ENCODE results near the gene CNTFR.

DNA sequence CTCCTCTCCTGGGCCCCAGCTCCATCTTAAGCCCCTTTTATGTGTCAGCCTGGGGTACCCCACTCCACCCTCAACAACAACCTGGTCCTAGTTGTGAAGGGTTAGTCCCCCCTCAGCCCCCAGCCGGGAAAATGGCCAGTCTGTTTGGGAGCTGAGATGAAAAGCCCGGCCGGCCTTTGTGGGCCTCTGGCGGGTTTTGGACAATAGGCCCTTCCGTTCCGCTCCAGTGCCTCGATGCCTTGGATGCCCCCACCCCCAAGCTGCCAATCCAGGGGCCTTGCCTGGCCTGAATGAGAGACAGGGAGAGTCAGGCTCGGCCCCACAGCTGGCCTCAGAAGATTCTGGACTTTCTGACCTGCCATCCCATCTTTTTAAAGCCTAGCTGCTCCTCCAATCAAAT, 9.2 kb downstream of the CNTFR start:
- TF ChIP-seq, protein P1, sequence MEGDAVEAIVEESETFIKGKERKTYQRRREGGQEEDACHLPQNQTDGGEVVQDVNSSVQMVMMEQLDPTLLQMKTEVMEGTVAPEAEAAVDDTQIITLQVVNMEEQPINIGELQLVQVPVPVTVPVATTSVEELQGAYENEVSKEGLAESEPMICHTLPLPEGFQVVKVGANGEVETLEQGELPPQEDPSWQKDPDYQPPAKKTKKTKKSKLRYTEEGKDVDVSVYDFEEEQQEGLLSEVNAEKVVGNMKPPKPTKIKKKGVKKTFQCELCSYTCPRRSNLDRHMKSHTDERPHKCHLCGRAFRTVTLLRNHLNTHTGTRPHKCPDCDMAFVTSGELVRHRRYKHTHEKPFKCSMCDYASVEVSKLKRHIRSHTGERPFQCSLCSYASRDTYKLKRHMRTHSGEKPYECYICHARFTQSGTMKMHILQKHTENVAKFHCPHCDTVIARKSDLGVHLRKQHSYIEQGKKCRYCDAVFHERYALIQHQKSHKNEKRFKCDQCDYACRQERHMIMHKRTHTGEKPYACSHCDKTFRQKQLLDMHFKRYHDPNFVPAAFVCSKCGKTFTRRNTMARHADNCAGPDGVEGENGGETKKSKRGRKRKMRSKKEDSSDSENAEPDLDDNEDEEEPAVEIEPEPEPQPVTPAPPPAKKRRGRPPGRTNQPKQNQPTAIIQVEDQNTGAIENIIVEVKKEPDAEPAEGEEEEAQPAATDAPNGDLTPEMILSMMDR (IDR thresholded peaks at IDR 0.05): no peak
- TF ChIP-seq POLR2A (IDR thresholded peaks at IDR 0.05): no peak
